HG03565 (cell line): Measurements from ENCODE around the gene MAIP1.
A peak's percentile ranks its signal among the peaks of the same experiment; 100 is the strongest.

ENCODE experiments used
- ATAC-seq: cut with Tn5 transposase; IDR thresholded peaks from one replicate; pipeline ENCODE4 v1.9.1; 2021; ENCODE audit warnings: mild to moderate bottlenecking, moderate library complexity; ENCODE audit not compliant: unreplicated experiment

Gene MAIP1

GRCh38 chr2:199946836-199947235 is 8.5 kb upstream of the MAIP1 start:
- ATAC-seq: no peak

- no peak for ATAC-seq
Measured at GRCh38 chr2:199950396-199950795, 5.0 kb upstream of the MAIP1 start.

- no peak for ATAC-seq
Measured at GRCh38 chr2:199951023-199951422, 4.4 kb upstream of the MAIP1 start.

- ATAC-seq: peak; percentile 19
Measured at GRCh38 chr2:199955007-199955338, 409 bp upstream of the MAIP1 start.

GRCh38 chr2:199956062-199956380 is 639 bp downstream of the MAIP1 start:
- no peak for ATAC-seq

- no peak for ATAC-seq
Measured at GRCh38 chr2:199958014-199958413, 2.6 kb downstream of the MAIP1 start.

GRCh38 chr2:199962203-199962602 is 6.8 kb downstream of the MAIP1 start:
- peak; percentile 42 for ATAC-seq

- no peak for ATAC-seq
Measured at GRCh38 chr2:199966405-199966804, 11.0 kb downstream of the MAIP1 start.

GRCh38 chr2:199966976-199967375 is 11.6 kb downstream of the MAIP1 start:
- ATAC-seq: no peak

GRCh38 chr2:199968126-199968525 is 12.7 kb downstream of the MAIP1 start:
- no peak for ATAC-seq

- no peak for ATAC-seq
Measured at GRCh38 chr2:199972088-199972626, 16.8 kb downstream of the MAIP1 start.

GRCh38 chr2:199973703-199974102 is 18.3 kb downstream of the MAIP1 start:
- ATAC-seq: no peak

- no peak for ATAC-seq
Measured at GRCh38 chr2:199975273-199975895, 20.0 kb downstream of the MAIP1 start.

GRCh38 chr2:199977984-199978415 is 22.6 kb downstream of the MAIP1 start:
- ATAC-seq: peak; percentile 50

GRCh38 chr2:199979398-199979797 is 24.0 kb downstream of the MAIP1 start:
- no peak for ATAC-seq

- ATAC-seq: no peak
Measured at GRCh38 chr2:199979832-199980628, 24.6 kb downstream of the MAIP1 start.

GRCh38 chr2:199982126-199982843 is 26.9 kb downstream of the MAIP1 start:
- no peak for ATAC-seq

GRCh38 chr2:199983534-199983933 is 28.2 kb downstream of the MAIP1 start:
- ATAC-seq: no peak

GRCh38 chr2:199984159-199984558 is 28.8 kb downstream of the MAIP1 start:
- ATAC-seq: no peak

GRCh38 chr2:199984755-199985154 is 29.4 kb downstream of the MAIP1 start:
- no peak for ATAC-seq

GRCh38 chr2:199985625-199986207 is 30.3 kb downstream of the MAIP1 start:
- ATAC-seq: no peak
